Renal cortical epithelial cell (primary cell): Measurements from ENCODE around the gene NKAPL. TPM values are rescaled to one million over a fixed set of nuclear protein-coding genes. Genes with fewer than 3 reads are reported as not detected.

Source experiments
- DNase-seq: peaks from one replicate; pipeline ENCODE4 v3.0.0-alpha.2; 2011; ENCODE audit warnings: low read depth
- total RNA-seq: library from RNA; depleted of rRNA; stranded (reverse); fragments of >200 nt; gene quantifications from 2 replicates; pipeline ENCODE4 v1.2.3, GENCODE V29; 2014

Gene NKAPL
- total RNA-seq: 0.15 and 0.17 TPM in 2 replicates

- peak; percentile 40 for DNase-seq
Measured at GRCh38 chr6:28258877-28259777, at the start of gene NKAPL. Gene NKAPL, plus strand, starts transcription at chr6:28259297. Its CDS starts 75 bp downstream, at chr6:28259372.

GRCh38 chr6:28209753-28210535 is 49.2 kb upstream of the NKAPL start:
- DNase-seq: no peak

GRCh38 chr6:28211840-28212509 is 47.1 kb upstream of the NKAPL start:
- peak; percentile 2 for DNase-seq

GRCh38 chr6:28212510-28213212 is 46.4 kb upstream of the NKAPL start:
- peak; percentile 95 for DNase-seq

GRCh38 chr6:28213213-28213523 is 45.9 kb upstream of the NKAPL start:
- no peak for DNase-seq

- DNase-seq: peak; percentile 18
Measured at GRCh38 chr6:28215425-28215824, 43.7 kb upstream of the NKAPL start.

- DNase-seq: no peak
Measured at GRCh38 chr6:28217890-28218289, 41.2 kb upstream of the NKAPL start.

- DNase-seq: peak; percentile 27
Measured at GRCh38 chr6:28218312-28219248, 40.5 kb upstream of the NKAPL start.

- DNase-seq: no peak
Measured at GRCh38 chr6:28220257-28221133, 38.6 kb upstream of the NKAPL start.

- DNase-seq: no peak
Measured at GRCh38 chr6:28224131-28225055, 34.7 kb upstream of the NKAPL start.

GRCh38 chr6:28225056-28225834 is 33.9 kb upstream of the NKAPL start, which contains the start of gene ZSCAN9:
Gene ZSCAN9, plus strand, starts transcription at chr6:28225275. Its CDS starts 1,810 bp downstream, at chr6:28227085.
- peak; percentile 86 for DNase-seq

GRCh38 chr6:28226460-28226859 is 32.6 kb upstream of the NKAPL start:
- DNase-seq: no peak

GRCh38 chr6:28232785-28233184 is 26.3 kb upstream of the NKAPL start:
- no peak for DNase-seq

GRCh38 chr6:28235912-28236452 is 23.1 kb upstream of the NKAPL start:
- DNase-seq: no peak

- no peak for DNase-seq
Measured at GRCh38 chr6:28239636-28240035, 19.5 kb upstream of the NKAPL start.

- DNase-seq: no peak
Measured at GRCh38 chr6:28240471-28240870, 18.6 kb upstream of the NKAPL start.

- DNase-seq: no peak
Measured at GRCh38 chr6:28243946-28244345, 15.2 kb upstream of the NKAPL start.
